GM18526 (cell line): Measurements from ENCODE around the gene FNDC3B.

Experiments used
- POLR2A ChIP-seq: IDR thresholded peaks from 3 replicates; pipeline ENCODE4 v1.6.1; 2011; ENCODE audit not compliant: insufficient read length; ENCODE audit errors: extremely low read depth

Gene FNDC3B

GRCh38 chr3:172077197-172077757 is 37.9 kb downstream of the FNDC3B start:
- no peak for TF ChIP-seq POLR2A

GRCh38 chr3:172078244-172078643 is 38.9 kb downstream of the FNDC3B start:
- TF ChIP-seq POLR2A = no peak

- TF ChIP-seq POLR2A = no peak
These were observed 39.3 kb downstream of the FNDC3B start for GRCh38 chr3:172078721-172079120.

- no peak for TF ChIP-seq POLR2A
These were observed 40.1 kb downstream of the FNDC3B start for GRCh38 chr3:172079326-172079976.

DNA sequence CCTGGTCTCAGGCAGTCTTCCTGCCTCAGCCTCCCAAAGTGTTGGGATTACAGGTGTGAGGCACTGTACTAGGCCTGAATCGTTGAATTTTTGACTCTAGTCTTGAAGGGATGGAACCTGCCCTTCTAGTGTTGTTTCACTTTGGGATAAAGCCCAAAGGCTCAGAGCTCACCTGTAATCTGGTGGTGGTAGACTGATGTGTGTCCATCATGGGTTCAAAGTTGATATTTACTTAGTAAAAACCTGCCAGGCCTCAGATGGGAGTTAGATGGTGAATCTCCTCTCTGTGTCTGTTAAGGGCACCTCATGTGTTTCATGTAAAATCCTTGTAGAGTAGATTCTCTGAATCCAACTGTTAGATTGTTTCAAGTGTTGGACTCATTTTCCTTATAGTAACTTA is 41.1 kb downstream of the FNDC3B start:
- no peak for TF ChIP-seq POLR2A

- TF ChIP-seq POLR2A = no peak
These were observed 42.9 kb downstream of the FNDC3B start for GRCh38 chr3:172082269-172082668.

GRCh38 chr3:172082820-172083513 is 43.6 kb downstream of the FNDC3B start:
- no peak for TF ChIP-seq POLR2A

- no peak for TF ChIP-seq POLR2A
These were observed 44.6 kb downstream of the FNDC3B start for GRCh38 chr3:172083995-172084409.

GRCh38 chr3:172084871-172085556 is 45.6 kb downstream of the FNDC3B start:
- TF ChIP-seq POLR2A = no peak

- TF ChIP-seq POLR2A = no peak
These were observed 46.1 kb downstream of the FNDC3B start for GRCh38 chr3:172085557-172085895.

DNA sequence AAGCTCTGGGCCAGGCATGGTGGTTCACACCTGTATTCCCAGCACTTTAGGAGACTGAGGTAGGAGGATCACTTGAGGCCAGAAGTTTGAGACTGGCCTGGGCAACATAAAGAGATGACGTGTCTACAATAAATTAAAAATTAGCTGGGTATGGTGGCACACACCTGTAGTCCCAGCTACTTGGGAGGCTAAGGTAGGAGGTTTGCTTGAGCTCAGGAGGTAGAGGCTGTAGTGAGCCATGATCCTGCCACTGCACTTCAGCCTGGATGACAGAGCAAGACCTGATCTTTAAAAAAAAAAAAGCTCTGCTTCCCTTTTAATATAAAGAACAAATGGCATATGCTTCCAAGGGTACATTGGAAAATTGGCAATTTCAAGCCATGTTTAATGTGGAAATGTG is 46.7 kb downstream of the FNDC3B start:
- no peak for TF ChIP-seq POLR2A

DNA sequence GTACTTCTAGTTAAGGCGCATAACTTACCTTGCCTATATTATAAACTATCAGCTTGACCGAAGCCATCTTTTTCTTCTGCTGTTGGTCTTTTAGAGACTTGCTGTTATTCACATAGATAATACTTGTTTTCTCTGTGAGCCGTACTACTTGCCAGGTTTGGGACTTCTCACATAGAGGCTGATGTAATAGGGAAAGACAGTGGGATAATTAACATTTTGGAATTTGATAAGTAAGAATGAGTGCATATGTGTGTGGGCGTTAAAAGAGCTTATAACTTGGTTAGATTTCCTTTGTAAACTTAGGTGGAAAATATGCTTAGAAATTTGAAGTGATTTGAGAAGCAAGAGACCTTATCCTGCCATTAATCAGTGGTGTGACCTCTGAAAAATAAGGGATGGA is 47.8 kb downstream of the FNDC3B start:
- no peak for TF ChIP-seq POLR2A

- no peak for TF ChIP-seq POLR2A
These were observed 48.5 kb downstream of the FNDC3B start for GRCh38 chr3:172087602-172088580.

DNA sequence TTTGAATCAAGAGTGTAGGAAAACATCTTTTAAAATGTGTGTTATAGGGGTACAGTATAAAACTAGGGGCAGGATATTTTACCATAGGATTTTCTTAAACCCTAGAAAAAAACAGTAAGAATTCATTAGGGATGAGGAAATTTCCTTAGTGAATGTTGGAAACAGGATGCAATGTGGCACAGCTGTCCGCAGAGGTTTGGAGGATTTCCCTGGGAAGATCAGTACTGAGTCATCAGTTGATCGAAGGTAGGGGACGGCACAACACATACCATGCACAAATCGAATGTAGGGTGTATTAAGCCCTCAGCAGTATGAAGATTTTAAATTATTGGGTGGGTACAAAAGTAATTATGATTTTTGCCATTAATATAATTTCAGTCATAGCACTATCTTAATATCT is 49.9 kb downstream of the FNDC3B start:
- TF ChIP-seq POLR2A = no peak

GRCh38 chr3:172090035-172090434 is 50.7 kb downstream of the FNDC3B start:
- no peak for TF ChIP-seq POLR2A

DNA sequence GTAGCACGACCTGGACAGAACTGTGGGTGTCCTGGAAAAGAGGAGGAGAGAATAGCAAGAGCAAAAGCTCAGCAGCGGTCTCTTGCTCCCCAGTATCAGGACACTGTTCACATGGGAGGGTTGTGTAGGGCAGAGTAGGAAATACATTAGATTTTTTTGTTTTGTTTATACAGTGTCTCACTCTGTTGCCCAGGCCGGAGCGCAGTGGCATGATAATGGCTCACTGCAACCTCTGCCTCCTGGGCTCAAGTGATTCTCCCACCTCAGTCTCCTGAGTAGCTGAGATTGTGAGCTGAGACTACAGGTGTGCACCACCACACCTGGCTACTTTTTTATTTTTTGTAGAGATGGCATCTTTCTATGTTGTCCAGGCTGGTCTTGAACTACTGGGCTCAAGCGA is 53.3 kb downstream of the FNDC3B start:
- TF ChIP-seq POLR2A = no peak
